Hindlimb muscle (tissue), 1 donor: Measurements from ENCODE around the gene GTF2H4. TPM values are rescaled to one million over a fixed set of nuclear protein-coding genes. Genes with fewer than 3 reads are reported as not detected.
"Not testable (repeated sequence)": the region's sequence is repeated elsewhere in the genome, so short reads cannot be mapped to it uniquely, and the experiment has no call there.

ENCODE experiments used
- DNase-seq: peaks from one replicate; pipeline ENCODE4 v3.0.0-alpha.2; 2013
- polyA plus RNA-seq: library from polyadenylated mRNA; unstranded; fragments of 120-200 nt; gene quantifications from one replicate; pipeline ENCODE4 v1.2.1, GENCODE V29; 2013; ENCODE audit not compliant: insufficient read length

The GTF2H4 gene
- polyA plus RNA-seq, 1 donor: 19.9 TPM

DNA sequence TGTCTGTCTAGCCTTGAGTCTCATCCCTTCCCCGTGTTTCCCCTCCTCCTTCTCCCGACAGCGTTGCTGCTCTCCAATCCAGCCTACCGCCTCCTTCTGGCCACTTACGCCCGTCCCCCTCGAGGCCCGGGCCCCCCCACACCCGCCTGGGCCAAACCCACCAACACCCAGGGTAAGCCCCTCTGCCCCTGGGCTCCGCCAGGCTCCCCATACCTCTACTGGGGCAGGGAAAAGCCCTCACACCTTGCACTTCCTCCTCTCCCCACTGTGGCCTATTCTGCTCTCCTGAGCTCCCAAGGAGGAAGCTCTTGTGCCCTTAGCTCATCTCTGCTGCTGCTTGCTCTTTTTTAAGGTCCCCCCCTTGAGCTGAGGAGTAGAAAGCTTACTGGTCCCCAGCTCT lies 12.7 kb upstream of the GTF2H4 start:
- no peak for DNase-seq

DNA sequence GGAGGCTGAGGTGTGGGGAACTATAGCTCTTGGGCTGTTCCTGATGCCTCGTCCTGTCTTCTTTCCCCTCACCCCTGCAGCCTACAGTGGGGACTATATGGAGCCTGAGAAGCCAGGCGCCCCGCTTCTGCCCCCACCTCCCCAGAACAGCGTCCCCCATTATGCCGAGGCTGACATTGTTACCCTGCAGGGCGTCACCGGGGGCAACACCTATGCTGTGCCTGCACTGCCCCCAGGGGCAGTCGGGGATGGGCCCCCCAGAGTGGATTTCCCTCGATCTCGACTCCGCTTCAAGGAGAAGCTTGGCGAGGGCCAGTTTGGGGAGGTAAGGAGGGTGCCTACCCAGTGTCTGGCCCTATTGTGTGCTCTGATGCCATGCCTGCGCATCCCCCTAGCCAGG lies 11.5 kb upstream of the GTF2H4 start:
- DNase-seq: no peak

DNA sequence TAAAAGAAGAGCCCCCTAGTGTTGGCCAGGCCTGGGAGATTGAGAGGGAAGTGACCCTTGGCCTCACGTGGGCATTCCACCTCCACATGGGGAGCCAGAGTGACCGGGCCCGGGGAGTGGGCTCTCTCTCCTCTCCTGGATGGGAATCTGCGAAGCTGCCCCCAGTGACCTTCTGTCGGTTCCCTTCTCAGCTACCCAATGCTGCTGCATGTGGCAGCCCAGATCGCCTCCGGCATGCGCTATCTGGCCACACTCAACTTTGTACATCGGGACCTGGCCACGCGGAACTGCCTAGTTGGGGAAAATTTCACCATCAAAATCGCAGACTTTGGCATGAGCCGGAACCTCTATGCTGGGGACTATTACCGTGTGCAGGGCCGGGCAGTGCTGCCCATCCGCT lies 10.1 kb upstream of the GTF2H4 start:
- no peak for DNase-seq

DNA sequence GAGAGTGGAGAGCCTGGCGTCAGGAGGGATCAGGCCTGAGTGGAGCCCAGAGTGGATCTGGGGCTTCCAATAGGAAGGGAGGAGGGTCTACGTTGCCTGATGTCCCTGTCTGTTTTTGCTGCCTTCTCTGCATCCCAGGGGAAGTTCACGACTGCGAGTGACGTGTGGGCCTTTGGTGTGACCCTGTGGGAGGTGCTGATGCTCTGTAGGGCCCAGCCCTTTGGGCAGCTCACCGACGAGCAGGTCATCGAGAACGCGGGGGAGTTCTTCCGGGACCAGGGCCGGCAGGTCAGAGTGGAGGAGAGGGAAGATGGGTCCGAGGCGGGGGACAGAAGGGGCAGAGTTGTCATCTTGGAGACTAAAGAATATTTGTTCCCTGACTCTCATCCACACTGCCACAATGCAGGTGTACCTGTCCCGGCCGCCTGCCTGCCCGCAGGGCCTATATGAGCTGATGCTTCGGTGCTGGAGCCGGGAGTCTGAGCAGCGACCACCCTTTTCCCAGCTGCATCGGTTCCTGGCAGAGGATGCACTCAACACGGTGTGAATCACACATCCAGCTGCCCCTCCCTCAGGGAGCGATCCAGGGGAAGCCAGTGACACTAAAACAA lies 9.2 kb upstream of the GTF2H4 start:
- DNase-seq: no peak

DNA sequence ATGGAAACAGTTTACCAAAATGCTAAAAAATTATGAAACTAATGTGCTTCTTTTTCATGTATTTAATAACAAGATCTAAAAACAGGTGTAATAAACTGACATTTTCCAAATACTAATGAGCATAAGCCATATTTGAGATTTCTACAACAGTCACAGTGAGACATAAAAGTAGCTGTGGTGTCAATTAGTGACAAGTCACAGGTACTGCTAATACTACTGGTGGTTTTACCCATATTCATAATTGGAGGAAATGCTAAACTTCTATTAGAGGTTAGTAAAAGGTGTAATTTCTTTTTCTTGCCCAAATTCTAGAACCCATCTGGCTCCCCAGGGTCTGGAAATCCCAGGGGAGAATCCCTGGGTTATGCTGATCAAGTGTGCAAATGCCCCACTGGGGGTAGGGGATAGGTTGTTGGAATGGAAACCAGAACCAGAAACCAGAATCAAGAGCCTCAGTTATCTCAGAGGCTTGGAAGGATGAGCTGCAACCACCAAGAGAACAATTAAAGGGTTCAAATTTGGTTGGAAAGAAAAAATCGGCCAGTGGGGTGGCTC lies 7.1 kb upstream of the GTF2H4 start:
- DNase-seq: no peak

DNA sequence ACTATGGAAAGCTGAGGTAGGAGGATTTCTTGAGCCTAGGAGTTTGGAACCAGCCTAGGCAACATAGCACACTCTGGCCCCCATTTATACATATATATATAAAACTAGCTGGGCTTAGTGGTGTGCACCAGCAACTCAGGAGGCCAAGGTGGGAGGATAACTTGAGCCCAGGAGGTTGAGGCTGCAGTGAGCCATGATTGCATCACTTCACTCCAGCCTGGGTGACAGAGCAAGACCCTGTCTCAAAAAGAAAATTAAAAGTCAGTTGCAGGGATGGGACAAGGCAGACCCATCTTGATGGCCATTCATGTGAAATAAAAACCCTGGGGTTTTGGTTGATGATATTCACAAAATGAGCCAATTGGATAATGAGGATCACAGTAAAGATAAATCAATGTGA lies 6.6 kb upstream of the GTF2H4 start:
- DNase-seq: no peak

DNA sequence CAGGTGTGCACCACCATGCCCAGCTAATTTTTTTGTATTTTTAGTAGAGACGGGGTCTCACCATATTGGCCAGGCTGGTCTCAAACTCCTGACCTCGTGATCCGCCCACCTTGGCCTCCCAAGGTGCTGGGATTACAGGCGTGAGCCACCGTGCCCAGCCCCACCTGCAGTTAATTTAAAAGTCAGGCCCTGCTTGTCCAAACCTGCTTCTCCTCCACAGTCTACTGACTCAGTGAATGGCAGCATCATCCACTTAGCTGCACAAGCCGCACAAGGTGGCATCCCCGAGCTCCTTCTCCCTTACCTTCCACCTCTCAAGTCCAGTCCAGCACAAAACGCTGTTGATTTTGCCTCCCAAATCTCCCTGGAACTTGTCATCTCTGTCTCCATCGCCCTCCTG lies 5.8 kb upstream of the GTF2H4 start:
- DNase-seq: not testable (repeated sequence)

DNA sequence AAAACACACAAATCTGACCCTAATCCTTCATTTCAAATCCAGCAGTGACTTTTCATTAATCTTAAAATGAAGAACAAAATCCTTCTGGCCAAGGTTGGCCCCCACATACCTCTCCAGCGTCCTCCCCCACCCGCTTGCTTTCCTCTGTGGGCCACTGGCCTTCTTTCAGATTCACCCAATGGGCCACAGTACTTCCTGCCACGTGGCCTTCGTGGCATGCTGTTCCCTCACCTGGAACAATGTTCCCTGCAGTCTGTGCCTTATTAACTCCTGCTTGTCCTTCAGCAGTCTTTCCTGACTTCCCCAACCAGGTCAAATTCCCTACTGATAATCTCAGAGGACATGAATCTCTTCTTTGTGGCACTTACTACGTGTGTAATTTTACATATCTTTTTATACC lies 5.3 kb upstream of the GTF2H4 start:
- DNase-seq: no peak

DNA sequence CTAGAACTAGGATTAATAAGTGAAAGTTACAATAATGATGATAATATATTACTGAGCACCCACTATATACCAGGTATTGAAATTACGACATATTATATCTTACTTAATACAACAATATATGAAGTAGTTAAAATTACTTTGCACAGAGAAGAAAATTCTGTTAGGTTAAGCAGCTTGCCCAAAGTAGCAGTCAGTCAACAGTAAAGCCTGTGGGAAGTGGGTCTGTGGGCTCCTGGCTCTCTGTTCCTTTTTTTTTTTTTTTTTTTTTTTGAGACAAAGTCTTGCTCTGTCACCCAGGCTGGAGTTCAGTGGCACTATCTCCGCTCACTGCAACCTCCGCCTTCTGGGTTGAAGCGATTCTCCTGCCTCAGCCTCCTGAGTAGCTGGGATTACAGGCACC lies 4.8 kb upstream of the GTF2H4 start:
- no peak for DNase-seq

DNA sequence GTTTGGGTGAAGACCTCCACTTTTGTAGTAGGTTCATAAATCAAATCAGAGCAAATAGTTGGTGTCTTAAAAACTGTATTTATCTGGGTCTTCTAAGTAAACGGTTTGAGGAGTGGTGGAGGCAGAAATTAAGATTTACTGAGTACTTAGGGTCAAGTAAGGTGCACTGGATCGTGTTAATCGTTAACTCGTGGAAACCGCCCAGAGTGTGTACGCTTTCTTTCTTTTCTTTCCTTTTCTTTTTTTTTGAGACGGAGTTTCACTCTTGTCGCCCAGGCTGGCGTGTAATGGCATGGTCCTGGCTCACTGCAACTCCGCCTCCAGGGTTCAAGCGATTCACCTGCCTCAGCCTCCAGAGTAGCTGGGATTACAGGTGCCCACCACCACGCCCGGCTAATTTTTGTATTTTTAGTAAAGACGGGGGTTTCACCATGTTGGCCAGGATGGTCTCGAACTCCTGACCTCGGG lies 683 bp upstream of the GTF2H4 start:
- DNase-seq: not testable (repeated sequence)

DNA sequence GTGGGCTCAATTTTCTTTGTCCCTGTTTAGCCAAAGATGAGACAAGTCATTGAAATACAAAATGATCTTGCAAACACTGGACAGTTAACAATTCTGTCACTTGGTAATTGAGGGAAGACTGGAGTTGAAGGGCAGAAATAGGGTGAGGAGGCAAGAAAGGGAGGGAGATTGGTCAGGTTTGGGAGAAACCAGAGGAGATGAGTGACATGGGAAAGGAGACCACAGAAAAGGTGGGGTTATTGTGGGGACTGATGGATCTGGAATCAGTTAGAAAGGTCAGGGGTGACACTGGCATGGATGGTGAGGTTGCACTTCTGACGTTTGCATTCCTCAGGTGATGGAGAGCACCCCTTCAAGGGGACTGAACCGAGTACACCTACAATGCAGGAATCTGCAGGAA lies 693 bp downstream of the GTF2H4 start:
- DNase-seq: no peak

DNA sequence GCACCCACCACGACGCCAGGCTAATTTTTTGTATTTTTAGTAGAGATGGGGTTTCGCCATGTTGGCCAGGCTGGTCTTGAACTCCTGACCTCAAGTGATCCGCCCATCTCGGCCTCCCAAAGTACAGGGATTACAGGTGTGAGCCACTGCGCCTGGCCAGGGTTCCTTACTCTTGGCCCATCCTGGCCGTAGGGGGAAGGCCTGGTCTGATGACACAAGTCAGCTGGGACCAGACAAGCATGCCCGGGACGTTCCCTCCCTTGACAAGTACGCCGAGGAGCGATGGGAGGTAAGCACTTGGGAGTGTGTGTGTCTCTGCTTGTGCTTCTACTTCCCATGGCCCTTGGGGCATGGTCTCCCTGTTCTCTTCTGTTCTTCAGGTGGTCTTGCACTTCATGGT lies 2.5 kb downstream of the GTF2H4 start:
- DNase-seq: not testable (repeated sequence)

DNA sequence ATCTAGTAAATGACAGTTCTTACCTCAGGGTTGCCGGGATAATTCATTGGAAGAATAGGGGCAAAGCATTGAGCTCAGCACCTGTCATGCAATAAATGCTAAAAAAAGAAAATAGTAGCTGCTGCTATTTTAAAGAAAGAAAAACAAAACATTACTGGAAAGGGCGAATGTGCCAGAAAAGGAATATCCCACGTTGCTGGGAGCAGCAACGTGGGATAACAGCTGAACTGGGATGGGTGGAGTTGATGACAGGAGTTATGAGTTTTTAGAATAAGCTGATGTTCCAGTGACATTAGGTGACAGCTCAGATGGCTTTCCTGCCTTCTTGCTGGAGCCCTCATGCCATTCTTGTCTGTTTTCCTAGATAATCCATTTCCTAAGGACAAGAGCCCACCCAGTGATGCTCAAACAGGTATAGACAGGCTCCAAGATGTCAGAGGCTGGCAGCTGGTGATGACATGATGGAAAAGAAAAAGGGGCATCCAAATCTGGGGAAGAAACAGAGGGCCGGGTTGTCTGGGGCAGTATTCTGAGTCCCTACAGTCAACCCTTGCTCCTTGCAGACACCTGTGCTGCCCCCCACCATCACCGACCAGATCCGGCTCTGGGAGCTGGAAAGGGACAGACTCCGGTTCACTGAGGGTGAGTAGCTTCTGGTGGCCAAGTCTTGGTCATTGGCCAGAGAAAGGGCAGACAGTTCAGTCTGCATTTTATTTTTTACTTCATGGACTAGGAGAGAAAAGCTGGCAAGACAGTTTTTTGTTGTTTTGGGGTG lies 4.9 kb downstream of the GTF2H4 start:
- DNase-seq: no peak

DNA sequence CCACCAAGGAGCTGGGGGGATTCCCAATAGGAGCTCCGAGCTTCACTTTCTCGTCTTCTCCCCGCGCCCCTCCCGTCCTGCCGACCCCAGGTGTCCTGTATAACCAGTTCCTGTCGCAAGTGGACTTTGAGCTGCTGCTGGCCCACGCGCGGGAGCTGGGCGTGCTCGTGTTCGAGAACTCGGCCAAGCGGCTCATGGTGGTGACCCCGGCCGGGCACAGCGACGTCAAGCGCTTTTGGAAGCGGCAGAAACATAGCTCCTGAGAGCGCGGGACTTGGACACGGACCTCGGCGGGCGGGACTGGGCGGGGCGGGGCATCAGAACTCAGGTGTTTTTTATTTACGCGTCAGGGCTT lies 5.7 kb downstream of the GTF2H4 start:
- no peak for DNase-seq

DNA sequence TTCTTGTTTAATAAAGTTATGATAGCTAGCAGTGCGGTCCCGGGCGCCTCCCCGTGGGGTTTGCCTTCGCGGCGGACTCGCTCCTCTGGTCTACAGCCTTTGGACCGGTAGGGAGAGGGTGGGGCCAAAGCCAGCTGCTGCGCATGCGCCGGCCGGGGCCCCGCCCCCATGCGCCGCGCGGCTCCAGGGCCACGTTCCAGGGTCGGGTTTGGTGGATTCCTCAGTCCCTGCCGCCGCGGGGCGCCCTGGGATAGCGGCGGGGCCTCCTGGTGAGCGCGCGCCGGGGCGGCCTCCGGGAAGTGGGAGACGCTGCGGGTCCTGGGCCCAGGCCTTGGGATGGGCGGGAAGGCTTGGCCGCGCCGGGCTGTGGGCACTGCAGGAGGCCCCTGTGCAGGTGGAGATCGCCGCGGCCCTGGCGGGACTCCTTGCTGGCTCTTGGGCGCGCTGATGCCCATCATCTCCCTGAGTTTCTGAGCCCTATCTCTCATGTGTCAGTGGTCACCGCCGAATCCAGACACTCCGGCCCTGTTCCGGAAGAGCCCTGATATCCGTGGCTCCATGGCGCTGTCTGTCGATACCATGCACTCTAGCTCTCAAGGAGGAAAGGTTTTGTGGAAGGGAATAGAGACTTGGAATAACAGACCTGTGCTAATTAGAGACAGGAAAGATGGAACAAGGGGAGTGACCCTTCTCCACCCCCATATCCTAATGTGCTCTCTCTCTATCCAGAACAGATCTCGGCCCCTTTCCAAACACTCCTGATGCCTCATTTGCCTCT lies 6.3 kb downstream of the GTF2H4 start, which contains the start of gene VARS2:
TSS of gene VARS2 (plus strand) at position 163 of the 778 bp plus-strand sequence. CDS start at position 762, 599 bp downstream.
- DNase-seq: peak; percentile 95

DNA sequence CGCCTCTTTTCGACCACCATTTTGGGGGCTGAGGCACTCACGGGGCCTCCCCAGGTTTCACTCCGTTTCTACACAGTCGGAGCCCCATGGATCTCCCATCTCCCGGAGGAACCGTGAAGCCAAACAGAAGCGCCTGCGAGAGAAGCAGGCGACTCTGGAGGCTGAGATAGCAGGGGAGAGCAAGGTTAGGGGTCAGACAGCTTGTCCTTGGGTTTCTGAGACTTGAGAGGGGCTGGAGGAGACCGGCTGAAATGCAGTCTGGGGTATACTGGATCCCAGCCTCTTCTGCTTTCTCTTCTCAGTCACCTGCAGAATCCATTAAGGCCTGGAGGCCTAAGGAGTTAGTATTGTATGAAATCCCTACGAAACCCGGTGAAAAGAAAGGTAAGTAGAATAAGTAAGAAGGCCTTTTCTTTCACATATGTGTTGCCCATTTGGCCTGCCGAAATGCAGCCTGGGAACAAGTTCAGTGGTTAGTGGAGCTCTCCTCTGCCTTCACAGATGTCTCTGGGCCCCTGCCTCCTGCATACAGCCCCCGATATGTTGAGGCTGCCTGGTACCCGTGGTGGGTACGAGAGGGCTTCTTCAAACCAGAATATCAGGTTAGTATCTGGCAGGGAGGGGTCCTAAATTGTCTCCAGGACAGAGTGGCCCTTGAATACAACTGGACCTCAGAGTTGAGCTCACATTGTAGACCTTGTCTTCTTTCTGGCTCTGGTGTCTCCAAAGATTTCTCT lies 7.0 kb downstream of the GTF2H4 start:
- peak; percentile 27 for DNase-seq

DNA sequence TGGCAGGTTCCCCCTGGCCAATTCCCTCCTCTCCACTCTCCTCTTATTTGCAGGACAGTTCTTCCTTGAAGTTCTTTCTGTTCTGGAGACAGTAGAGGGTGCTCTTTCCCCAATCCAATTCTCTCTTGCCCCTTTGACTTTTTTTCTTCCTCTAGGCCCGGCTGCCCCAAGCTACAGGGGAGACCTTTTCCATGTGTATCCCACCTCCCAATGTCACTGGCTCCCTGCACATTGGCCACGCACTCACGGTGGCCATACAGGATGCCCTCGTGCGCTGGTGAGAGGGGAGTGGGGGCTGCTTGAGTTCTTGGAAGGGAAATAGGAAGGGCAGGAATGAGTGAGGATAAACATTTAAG lies 7.6 kb downstream of the GTF2H4 start:
- DNase-seq: peak; percentile 61

DNA sequence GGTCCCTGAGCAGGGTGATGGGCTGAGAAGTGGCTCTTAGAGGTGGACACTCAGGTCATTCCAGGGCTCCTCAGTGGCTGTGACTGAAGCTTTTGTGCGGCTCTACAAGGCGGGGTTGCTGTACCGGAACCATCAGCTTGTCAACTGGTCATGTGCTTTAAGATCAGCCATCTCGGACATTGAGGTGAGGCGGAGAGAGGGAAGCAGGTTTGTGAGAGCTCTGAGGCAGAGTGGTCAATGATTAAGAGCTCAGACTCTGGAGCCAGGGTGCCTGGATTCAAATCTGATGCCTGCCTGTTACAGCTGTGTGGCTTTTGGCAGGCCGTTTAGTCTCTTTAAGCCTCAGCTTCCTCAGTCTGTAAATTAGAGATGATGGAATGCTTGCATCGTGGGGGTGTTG lies 9.0 kb downstream of the GTF2H4 start:
- no peak for DNase-seq

DNA sequence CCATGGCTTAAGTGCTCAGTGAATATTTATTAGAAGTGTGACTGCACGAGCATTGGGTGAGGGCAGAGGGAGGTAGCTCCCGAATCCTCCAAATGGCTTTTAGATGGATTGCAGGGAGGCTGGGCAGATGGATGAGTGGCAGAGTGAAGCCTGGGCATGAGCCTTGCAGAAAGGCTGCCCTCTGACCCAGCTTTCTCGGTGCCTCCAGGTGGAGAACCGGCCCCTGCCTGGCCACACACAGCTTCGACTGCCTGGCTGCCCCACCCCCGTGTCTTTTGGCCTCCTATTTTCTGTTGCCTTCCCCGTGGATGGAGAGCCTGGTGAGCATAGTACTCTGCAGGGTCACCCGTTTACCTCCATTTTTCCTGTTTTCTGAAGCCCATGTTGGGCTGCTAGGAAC lies 9.5 kb downstream of the GTF2H4 start:
- DNase-seq: no peak

DNA sequence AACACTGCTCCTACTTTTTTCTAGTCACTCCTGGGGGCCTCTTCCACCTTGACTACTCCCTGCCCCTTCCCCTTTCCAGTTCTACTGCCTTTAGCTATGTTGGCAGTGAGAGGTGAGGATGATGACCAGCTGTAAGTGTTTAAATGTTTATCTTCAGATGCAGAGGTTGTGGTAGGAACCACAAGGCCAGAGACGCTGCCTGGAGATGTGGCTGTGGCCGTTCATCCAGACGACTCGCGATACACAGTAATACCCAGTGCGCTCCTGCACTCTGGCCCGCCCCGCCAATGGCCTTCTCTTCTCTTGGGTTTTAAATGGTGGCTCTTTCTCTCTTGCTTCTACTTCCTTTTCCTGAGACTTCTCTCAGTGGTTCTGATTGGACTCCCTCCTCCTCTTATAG lies 10.7 kb downstream of the GTF2H4 start:
- no peak for DNase-seq

DNA sequence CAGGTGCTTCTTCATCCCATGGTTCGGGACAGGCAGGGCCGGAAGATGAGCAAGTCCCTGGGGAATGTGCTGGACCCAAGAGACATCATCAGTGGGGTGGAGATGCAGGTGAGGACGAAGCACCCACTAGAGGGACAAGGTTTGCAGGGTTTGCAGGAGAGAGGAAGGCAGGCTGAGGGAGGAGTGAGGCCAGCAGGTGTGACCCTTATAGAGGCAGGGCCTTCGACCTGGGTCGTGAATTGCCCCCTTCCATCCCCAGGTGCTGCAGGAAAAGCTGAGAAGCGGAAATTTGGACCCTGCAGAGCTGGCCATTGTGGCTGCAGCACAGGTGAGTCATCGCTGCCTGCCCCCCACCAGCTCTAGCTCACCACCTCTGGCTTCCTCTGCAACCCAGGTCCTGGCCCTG lies 14.4 kb downstream of the GTF2H4 start:
- DNase-seq: no peak

DNA sequence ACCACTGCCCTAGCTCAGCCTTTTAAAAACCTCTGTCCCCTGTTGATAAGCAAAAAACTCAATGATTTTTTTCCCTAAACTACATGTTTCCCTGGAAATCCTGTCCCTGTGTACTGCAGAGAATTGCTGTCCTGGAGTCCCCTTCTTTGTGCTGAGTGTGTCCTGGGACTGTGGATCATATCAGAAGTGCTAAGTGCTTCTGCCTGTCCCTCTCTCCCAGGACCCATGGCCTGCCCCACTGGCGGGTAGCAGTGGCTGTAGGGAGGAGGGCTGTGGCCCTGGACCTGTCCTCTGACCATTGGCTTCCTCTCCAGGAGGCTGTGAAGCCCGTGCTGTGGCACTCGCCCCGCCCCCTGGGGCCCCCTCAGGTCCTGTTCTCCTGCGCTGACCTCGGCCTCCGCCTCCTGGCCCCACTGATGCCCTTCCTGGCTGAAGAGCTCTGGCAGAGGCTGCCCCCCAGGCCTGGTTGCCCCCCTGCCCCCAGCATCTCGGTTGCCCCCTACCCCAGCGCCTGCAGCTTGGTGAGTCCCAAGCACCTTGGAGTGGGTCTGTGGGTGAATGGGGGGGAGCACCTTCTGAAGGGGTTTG lies 16.1 kb downstream of the GTF2H4 start:
- not testable (repeated sequence) for DNase-seq
